ENCODE results near the gene BOC. TPM values are rescaled to one million over a fixed set of nuclear protein-coding genes. Genes with fewer than 3 reads are reported as not detected.

Gene BOC
- total RNA-seq, 1 experiment from 2014 or later, result 7.3 TPM

- H2AFZ ChIP-seq (ENCODE audit: low read length), result no peak overlapping the region
- ATAC-seq, result no peak
- H3K9me2 ChIP-seq (replicated peaks; ENCODE audit: low read length), result no peaks in the 10 kb centered on the region
- DNase-seq, result no peak
- H3K9me3 ChIP-seq (ENCODE audit: low read length), result no peaks in the 10 kb centered on the region
- BruUV-seq (replicated peaks), result no TSS peak
- H3K4me1 ChIP-seq (ENCODE audit: insufficient read depth, low read length), result peaks cover 7% of the 10 kb centered on the region
- no peak overlapping the region for H3K9ac ChIP-seq (ENCODE audit: low read length)
- H3K27ac ChIP-seq (ENCODE audit: low read length), result no peak overlapping the region
- CTCF ChIA-PET, result no interaction called here
- H3K79me2 ChIP-seq (ENCODE audit: low read length), result no peaks in the 10 kb centered on the region
- intact Hi-C loops (cut with micrococcal nuclease), result loop anchor here (2.0 kb wide), 1 partner anchor 77 kb away; no protein-coding TSS in a partner anchor
- H3K27me3 ChIP-seq (ENCODE audit: low read length), result no peaks in the 10 kb centered on the region
- no peaks in the 10 kb centered on the region for H4K20me1 ChIP-seq (ENCODE audit: low read length)
- TF ChIP-seq CTCF (conservative IDR thresholded peaks at IDR 0.05; ENCODE audit: low read depth, low read length) (no peak), EZH2phosphoT487 (IDR thresholded peaks at IDR 0.05; ENCODE audit: borderline replicate concordance, low read length) (no peak), EZH2 (IDR thresholded peaks at IDR 0.05; ENCODE audit: low read length, unreplicated experiment) (no peak)
- POLR2A ChIA-PET (ENCODE audit: unreplicated experiment), result interaction anchor here (0.6 kb wide), 1 partner anchor 62 kb away, joined by 4 read pairs; no protein-coding TSS in a partner anchor
- no peaks in the 10 kb centered on the region for H3K36me3 ChIP-seq (ENCODE audit: low read depth, low read length)
- no peak overlapping the region for H3K4me3 ChIP-seq (ENCODE audit: low read length)
- H3F3A ChIP-seq (ENCODE audit: low read length, unreplicated experiment), result no peaks in the 10 kb centered on the region
- H3K4me2 ChIP-seq (ENCODE audit: low read length), result no peak overlapping the region
Observed at GRCh38 chr3:113213896-113214587, 2.7 kb downstream of the BOC start.

- H4K20me1 ChIP-seq (ENCODE audit: low read length), result no peaks in the 10 kb centered on the region
- H3F3A ChIP-seq (ENCODE audit: low read length, unreplicated experiment), result no peaks in the 10 kb centered on the region
- H3K79me2 ChIP-seq (ENCODE audit: low read length), result no peaks in the 10 kb centered on the region
- no peak overlapping the region for H3K9ac ChIP-seq (ENCODE audit: low read length)
- no peak for TF ChIP-seq EZH2phosphoT487 (IDR thresholded peaks at IDR 0.05; ENCODE audit: borderline replicate concordance, low read length)
- TF ChIP-seq CTCF (conservative IDR thresholded peaks at IDR 0.05; ENCODE audit: low read depth, low read length), result no peak
- TF ChIP-seq EZH2 (IDR thresholded peaks at IDR 0.05; ENCODE audit: low read length, unreplicated experiment), result no peak
- no peaks in the 10 kb centered on the region for H3K9me2 ChIP-seq (replicated peaks; ENCODE audit: low read length)
- no peaks in the 10 kb centered on the region for H3K27me3 ChIP-seq (ENCODE audit: low read length)
- BruUV-seq (replicated peaks), result no TSS peak
- H3K36me3 ChIP-seq (ENCODE audit: low read depth, low read length), result no peaks in the 10 kb centered on the region
- no peak overlapping the region for H3K27ac ChIP-seq (ENCODE audit: low read length)
- H3K4me2 ChIP-seq (ENCODE audit: low read length), result no peak overlapping the region
- peaks cover 7% of the 10 kb centered on the region for H3K4me1 ChIP-seq (ENCODE audit: insufficient read depth, low read length)
- intact Hi-C loops (cut with micrococcal nuclease), result no loop called here
- H2AFZ ChIP-seq (ENCODE audit: low read length), result no peak overlapping the region
- DNase-seq (no peak), ATAC-seq (no peak; the same call in 1 of the 2 replicates)
- POLR2A ChIA-PET (ENCODE audit: unreplicated experiment), result interaction anchor here (0.6 kb wide), 1 partner anchor 61 kb away, joined by 4 read pairs; no protein-coding TSS in a partner anchor
- no peak overlapping the region for H3K4me3 ChIP-seq (ENCODE audit: low read length)
- CTCF ChIA-PET, result no interaction called here
- no peaks in the 10 kb centered on the region for H3K9me3 ChIP-seq (ENCODE audit: low read length)
Observed at GRCh38 chr3:113214917-113215595, 3.7 kb downstream of the BOC start.

GRCh38 chr3:113216393-113216792 lies 5.0 kb downstream of the BOC start:
- H3K4me2 ChIP-seq (ENCODE audit: low read length), result no peak overlapping the region
- no TSS peak for BruUV-seq (replicated peaks)
- no peak overlapping the region for H2AFZ ChIP-seq (ENCODE audit: low read length)
- no peak overlapping the region for H3K27ac ChIP-seq (ENCODE audit: low read length)
- no peaks in the 10 kb centered on the region for H3K79me2 ChIP-seq (ENCODE audit: low read length)
- H3K9ac ChIP-seq (ENCODE audit: low read length), result no peak overlapping the region
- H3K4me3 ChIP-seq (ENCODE audit: low read length), result no peak overlapping the region
- no peaks in the 10 kb centered on the region for H3K9me3 ChIP-seq (ENCODE audit: low read length)
- H3K36me3 ChIP-seq (ENCODE audit: low read depth, low read length), result no peaks in the 10 kb centered on the region
- TF ChIP-seq EZH2phosphoT487 (IDR thresholded peaks at IDR 0.05; ENCODE audit: borderline replicate concordance, low read length) (no peak), EZH2 (IDR thresholded peaks at IDR 0.05; ENCODE audit: low read length, unreplicated experiment) (no peak), CTCF (conservative IDR thresholded peaks at IDR 0.05; ENCODE audit: low read depth, low read length) (no peak)
- no peak for ATAC-seq
- no peaks in the 10 kb centered on the region for H4K20me1 ChIP-seq (ENCODE audit: low read length)
- no peaks in the 10 kb centered on the region for H3F3A ChIP-seq (ENCODE audit: low read length, unreplicated experiment)
- H3K9me2 ChIP-seq (replicated peaks; ENCODE audit: low read length), result no peaks in the 10 kb centered on the region
- intact Hi-C loops (cut with micrococcal nuclease), result no loop called here
- CTCF ChIA-PET, result no interaction called here
- no peaks in the 10 kb centered on the region for H3K27me3 ChIP-seq (ENCODE audit: low read length)
- POLR2A ChIA-PET (ENCODE audit: unreplicated experiment), result no interaction called here
- DNase-seq, result no peak
- H3K4me1 ChIP-seq (ENCODE audit: insufficient read depth, low read length), result peaks cover 7% of the 10 kb centered on the region
